AG09309 (cell line): ENCODE results near the gene GRIK2.

ENCODE experiments used
- DNase-seq: peaks from one replicate; pipeline ENCODE4 v3.0.0-alpha.2; 2010; ENCODE audit warnings: low read depth
- H3K4me3 ChIP-seq: 2 replicates; pipeline ENCODE4 v1.5.1; 2011; ENCODE audit warnings: mild to moderate bottlenecking, low read depth, low read length, moderate library complexity; ENCODE audit not compliant: control insufficient read depth
- TF ChIP-seq, protein P1 (sequence below): IDR thresholded peaks from 2 replicates; pipeline ENCODE4 v1.5.1; 2011; ENCODE audit warnings: mild to moderate bottlenecking, low read depth, low read length, inconsistent platforms; ENCODE audit not compliant: insufficient read depth, control insufficient read depth; ENCODE audit errors: missing control alignments

Gene GRIK2

DNA sequence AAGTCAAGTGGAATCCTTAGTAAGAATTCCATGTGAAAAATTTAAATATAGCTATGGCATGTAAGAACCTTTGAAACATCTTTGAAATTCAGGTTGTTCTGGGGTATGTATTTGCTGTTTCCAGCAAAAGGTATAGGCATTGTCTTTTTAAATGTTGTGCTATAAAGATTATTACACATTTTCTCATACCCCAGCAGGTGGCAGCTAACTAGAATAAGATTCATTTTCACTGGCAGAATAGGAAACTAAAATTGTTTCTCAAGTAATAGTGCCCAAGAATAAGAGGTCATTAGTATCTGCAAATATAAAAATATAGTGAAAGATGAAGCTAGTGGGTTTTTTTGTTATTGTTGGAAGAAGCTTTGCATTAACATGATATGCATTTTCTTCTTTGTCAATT is 1.8 kb downstream of the GRIK2 start:
- no peak for DNase-seq
- TF ChIP-seq, protein P1, sequence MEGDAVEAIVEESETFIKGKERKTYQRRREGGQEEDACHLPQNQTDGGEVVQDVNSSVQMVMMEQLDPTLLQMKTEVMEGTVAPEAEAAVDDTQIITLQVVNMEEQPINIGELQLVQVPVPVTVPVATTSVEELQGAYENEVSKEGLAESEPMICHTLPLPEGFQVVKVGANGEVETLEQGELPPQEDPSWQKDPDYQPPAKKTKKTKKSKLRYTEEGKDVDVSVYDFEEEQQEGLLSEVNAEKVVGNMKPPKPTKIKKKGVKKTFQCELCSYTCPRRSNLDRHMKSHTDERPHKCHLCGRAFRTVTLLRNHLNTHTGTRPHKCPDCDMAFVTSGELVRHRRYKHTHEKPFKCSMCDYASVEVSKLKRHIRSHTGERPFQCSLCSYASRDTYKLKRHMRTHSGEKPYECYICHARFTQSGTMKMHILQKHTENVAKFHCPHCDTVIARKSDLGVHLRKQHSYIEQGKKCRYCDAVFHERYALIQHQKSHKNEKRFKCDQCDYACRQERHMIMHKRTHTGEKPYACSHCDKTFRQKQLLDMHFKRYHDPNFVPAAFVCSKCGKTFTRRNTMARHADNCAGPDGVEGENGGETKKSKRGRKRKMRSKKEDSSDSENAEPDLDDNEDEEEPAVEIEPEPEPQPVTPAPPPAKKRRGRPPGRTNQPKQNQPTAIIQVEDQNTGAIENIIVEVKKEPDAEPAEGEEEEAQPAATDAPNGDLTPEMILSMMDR, result peak; percentile 11
- no peak overlapping the region for H3K4me3 ChIP-seq

DNA sequence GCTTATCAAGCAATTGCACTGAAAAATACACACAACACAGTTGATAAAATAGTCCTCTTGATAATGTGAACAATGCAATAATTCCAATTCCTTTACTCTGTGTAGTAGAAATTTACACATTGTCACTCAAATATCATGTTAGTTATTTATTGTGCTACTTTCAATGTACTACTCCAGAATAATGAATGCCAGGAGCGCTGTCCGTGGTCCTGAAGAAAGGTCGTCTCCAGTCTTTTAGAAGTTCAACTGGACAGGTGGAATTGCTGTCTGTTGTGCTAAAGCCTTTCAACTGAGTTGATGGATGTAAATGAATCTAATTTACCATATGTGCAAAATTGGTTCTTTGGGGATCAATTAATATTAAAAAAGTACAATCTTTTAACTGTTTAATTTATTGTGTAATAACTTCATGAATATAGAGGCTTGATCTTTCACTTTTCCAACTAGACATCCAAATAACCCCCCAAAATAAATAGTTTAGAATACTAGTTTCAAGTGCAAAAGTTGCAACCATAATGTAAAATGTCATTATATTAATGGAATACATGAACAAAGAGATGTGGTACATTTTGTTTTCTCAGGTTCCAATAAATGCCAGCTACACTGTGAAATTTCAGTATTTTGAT is 3.2 kb downstream of the GRIK2 start:
- TF ChIP-seq, protein P1, result no peak
- no peak for DNase-seq
- H3K4me3 ChIP-seq, result no peak overlapping the region

DNA sequence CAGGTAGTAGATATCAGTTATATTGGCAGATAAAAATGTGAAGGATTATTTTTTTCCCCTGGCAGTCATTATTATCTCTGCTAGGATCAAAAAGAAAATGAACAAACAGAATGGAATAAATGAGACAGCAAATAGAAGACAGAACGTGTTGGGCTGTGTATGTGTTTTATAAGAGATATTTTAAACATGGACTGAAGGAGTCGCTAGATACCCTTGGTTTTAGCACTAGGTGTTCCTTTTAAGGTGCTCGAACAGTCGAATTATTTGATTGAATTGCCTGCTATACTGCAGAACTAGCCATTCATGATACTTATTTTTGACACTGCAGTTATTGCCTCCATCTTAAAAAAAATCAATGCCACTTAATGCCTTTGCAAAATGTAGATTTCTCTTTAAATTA is 3.7 kb downstream of the GRIK2 start:
- H3K4me3 ChIP-seq, result no peak overlapping the region
- no peak for DNase-seq
- TF ChIP-seq, protein P1, result peak; percentile 14

DNA sequence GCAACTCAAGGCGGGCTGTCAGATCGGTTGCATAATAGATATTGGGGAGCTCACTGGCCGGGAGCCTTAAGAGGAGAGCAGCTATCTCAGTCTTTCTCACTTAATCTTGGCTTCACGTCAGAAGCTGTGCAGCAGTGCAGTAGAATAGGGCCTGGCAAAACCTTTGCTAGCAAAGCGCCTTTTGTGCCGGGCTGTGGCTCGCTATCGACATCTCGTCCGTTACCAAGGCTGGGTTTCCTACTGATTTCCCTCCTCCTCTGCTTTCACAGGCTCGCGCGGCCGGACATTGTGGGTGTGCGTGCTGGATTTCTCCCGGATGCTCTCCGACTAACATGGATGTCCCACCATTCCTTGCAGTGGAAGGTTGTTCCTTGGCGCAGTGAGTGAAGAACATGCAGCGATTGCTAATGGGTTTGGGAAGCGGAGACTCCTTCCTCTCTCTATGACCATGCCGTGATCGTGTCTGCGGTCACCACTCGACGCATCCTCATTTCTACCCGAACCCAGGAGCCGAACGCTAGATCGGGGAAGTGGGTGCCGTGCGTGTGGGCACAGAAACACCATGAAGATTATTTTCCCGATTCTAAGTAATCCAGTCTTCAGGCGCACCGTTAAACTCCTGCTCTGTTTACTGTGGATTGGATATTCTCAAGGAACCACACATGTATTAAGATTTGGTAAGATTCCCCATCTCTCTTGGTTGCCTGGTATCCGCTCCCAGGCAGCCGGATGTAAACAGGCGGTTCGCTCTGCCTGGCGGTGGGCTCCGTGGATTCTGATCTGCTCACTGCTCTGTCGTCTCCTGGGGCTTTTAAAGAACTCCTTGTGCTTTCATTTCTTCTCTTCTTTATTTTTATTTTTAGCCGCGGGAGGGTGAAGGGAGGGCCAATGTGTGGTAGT is 5.5 kb downstream of the GRIK2 start:
- DNase-seq, result no peak
- TF ChIP-seq, protein P1, result no peak
- no peak overlapping the region for H3K4me3 ChIP-seq

DNA sequence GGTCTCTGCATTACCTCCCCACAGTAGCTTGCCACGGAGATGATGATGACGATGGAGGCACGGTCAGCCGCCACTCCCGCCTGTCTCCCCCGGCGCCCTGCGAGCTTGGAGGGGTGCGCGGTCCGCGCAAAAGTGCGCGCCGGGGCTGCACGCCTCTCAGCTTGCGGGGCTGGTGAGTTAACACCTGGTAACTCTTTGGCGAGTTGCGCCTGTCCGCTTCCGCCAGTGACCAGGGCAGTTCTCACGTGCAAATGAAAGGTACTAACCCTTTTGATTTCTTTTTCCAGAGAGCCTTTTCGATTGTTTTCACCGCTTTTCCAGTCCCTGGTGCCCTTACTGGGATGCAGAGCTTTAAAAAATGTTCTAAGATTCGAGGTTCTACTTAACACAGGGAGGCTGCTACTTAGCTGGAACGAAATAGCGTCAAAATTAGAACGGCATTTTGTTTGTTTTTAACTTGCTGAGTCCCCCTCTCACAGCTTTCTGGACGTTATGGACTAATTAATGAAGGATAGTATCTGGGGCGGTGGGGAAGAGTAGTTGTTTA is 6.2 kb downstream of the GRIK2 start:
- no peak for DNase-seq
- TF ChIP-seq, protein P1, result no peak
- no peak overlapping the region for H3K4me3 ChIP-seq

DNA sequence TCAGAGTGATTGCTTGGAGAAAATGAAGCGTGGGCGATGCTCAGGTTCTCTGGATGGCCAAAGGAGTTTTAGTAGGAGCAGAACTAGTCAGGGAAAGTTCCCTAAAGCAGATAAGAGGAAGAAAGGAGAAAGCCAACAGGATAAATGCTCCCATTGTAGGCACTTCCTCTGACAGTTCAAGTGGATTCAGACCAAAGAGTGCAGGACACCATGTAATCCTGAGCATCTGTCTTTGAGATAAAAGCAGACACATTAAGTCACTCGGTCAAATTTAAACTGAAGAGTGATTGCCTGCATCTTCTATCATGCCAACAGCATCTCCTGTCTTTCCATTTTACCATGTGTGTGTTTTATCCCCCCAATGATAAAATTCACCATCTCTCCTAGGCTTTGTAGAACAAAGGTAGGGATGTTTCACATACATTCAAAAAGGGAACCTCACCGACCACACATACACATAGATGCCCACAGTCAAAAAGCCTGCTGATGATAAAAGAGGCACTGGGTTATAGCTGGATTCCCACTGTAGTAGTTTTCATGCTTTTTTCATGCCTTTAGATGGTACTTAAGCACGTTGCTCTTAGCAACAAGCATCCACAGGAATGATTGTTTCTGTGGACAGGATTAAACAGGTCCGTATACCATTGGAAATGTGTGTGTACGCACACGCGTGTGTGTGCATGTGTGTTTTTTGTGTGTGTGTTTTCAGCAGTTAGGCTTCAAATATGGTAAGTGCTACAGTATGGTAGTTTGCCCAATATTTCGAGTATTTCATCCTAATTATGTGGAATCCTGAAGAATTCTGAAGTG is 7.0 kb downstream of the GRIK2 start:
- TF ChIP-seq, protein P1, result no peak
- no peak overlapping the region for H3K4me3 ChIP-seq
- no peak for DNase-seq
